HG03469 (cell line): Measurements from ENCODE around the gene RB1.
"Not testable (repeated sequence)": the region's sequence is repeated elsewhere in the genome, so short reads cannot be mapped to it uniquely, and the experiment has no call there.

Experiments
- ATAC-seq: cut with Tn5 transposase; IDR thresholded peaks from one replicate; pipeline ENCODE4 v1.9.1; 2021; ENCODE audit warnings: mild to moderate bottlenecking, moderate library complexity, moderate number of reproducible peaks; ENCODE audit not compliant: unreplicated experiment

RB1 gene

GRCh38 chr13:48346583-48346982 lies 43.0 kb downstream of the RB1 start:
- ATAC-seq: no peak

GRCh38 chr13:48349525-48349924 lies 46.0 kb downstream of the RB1 start:
- ATAC-seq: no peak

GRCh38 chr13:48353590-48353989 lies 50.0 kb downstream of the RB1 start:
- no peak for ATAC-seq

GRCh38 chr13:48355524-48355923 lies 52.0 kb downstream of the RB1 start:
- ATAC-seq: not testable (repeated sequence)

GRCh38 chr13:48356750-48357149 lies 53.2 kb downstream of the RB1 start:
- ATAC-seq: no peak

GRCh38 chr13:48369988-48370387 lies 66.4 kb downstream of the RB1 start:
- ATAC-seq: no peak

- no peak for ATAC-seq
Measured at GRCh38 chr13:48370815-48371214, 67.3 kb downstream of the RB1 start.

GRCh38 chr13:48377857-48378256 lies 74.3 kb downstream of the RB1 start:
- no peak for ATAC-seq

- ATAC-seq: no peak
Measured at GRCh38 chr13:48380581-48380980, 77.0 kb downstream of the RB1 start.

GRCh38 chr13:48383384-48383783 lies 79.8 kb downstream of the RB1 start:
- ATAC-seq: no peak

- no peak for ATAC-seq
Measured at GRCh38 chr13:48386816-48387215, 83.3 kb downstream of the RB1 start.

- ATAC-seq: no peak
Measured at GRCh38 chr13:48391257-48391656, 87.7 kb downstream of the RB1 start.

GRCh38 chr13:48393030-48393697 lies 89.6 kb downstream of the RB1 start:
- ATAC-seq: no peak

GRCh38 chr13:48393698-48394085 lies 90.1 kb downstream of the RB1 start:
- ATAC-seq: no peak

GRCh38 chr13:48397744-48398143 lies 94.2 kb downstream of the RB1 start:
- ATAC-seq: no peak

- ATAC-seq: no peak
Measured at GRCh38 chr13:48398450-48399095, 95.0 kb downstream of the RB1 start.

GRCh38 chr13:48400090-48400694 lies 96.6 kb downstream of the RB1 start:
- ATAC-seq: no peak

GRCh38 chr13:48400850-48401291 lies 97.3 kb downstream of the RB1 start:
- no peak for ATAC-seq

- no peak for ATAC-seq
Measured at GRCh38 chr13:48401480-48401879, 97.9 kb downstream of the RB1 start.

- no peak for ATAC-seq
Measured at GRCh38 chr13:48402325-48402932, 98.9 kb downstream of the RB1 start.

- ATAC-seq: peak; percentile 44
Measured at GRCh38 chr13:48403151-48403631, 99.6 kb downstream of the RB1 start.

GRCh38 chr13:48403913-48404312 lies 100.4 kb downstream of the RB1 start:
- no peak for ATAC-seq
